C4-2B (cell line): Measurements from ENCODE around the gene ABCG2.
"Not testable (repeated sequence)": the region's sequence is repeated elsewhere in the genome, so short reads cannot be mapped to it uniquely, and the experiment has no call there.

Experiments used
- H3K27ac ChIP-seq: fragments of 450-650 bp; 2 replicates; pipeline ENCODE4 v1.5.1; 2017
- CTCF ChIP-seq: fragments of 450-650 bp; conservative IDR thresholded peaks from 2 replicates; pipeline ENCODE4 v1.5.1; 2017; ENCODE audit warnings: mild to moderate bottlenecking
- ZFX ChIP-seq: fragments of 450-650 bp; IDR thresholded peaks from 2 replicates; pipeline ENCODE4 v1.6.1; 2017

Gene ABCG2

GRCh38 chr4:88134536-88135355, 23.7 kb downstream of the ABCG2 start:
- TF ChIP-seq CTCF, result no peak
- TF ChIP-seq ZFX, result no peak
- no peak overlapping the region for H3K27ac ChIP-seq

GRCh38 chr4:88134111-88134510, 24.3 kb downstream of the ABCG2 start:
- H3K27ac ChIP-seq, result no peak overlapping the region
- no peak for TF ChIP-seq ZFX

DNA sequence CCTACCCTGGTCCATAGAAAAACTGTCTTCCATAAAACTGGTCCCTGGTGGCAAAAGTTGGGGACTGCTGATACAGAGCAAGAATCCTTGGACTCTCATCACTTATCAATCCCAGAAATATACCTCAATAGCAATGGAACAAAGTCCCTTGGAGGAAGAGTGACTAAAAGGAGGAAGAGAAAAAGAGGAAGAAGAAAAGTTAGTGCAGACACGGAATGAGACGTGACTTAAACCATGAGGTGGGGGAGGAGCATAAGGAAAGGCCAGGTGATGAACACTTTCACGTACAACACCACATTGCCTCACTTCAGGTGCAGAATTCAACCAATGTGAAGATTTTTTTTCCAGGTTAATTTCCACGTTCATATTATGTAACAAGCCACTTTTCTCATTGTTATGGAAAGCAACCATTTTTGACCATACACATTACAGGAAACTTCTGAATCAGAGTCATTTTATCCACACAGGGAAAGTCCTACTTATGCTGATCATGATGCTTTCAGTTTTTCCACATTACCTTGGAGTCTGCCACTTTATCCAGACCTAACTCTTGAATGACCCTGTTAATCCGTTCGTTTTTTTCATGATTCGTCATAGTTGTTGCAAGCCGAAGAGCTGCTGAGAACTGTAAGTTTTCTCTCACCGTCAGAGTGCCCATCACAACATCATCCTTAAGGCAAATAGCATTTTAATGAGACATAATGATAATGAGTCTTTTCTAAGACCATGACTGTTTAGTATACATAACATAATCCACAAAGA, 27.7 kb downstream of the ABCG2 start:
- TF ChIP-seq CTCF (no peak), ZFX (no peak)
- H3K27ac ChIP-seq, result no peak overlapping the region

DNA sequence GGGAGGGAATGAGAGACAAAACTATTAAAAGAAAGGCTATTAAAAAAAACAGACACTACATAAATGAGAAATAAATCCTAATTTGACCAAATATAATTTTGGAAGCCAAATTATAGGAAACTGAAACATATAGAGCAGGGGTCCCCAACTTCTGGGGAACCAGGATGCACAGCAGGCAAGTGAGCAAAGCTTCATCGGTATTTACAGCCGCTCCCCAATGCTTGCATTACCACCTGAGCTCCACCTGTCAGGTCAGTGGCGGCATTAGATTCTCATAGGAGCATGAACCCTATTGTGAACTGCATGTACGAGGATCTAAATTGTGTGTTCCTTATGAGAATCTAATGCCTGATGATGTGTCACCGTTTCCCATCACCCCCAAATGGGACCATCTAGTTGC, 28.4 kb downstream of the ABCG2 start:
- TF ChIP-seq ZFX, result no peak
- TF ChIP-seq CTCF, result no peak
- H3K27ac ChIP-seq, result no peak overlapping the region

DNA sequence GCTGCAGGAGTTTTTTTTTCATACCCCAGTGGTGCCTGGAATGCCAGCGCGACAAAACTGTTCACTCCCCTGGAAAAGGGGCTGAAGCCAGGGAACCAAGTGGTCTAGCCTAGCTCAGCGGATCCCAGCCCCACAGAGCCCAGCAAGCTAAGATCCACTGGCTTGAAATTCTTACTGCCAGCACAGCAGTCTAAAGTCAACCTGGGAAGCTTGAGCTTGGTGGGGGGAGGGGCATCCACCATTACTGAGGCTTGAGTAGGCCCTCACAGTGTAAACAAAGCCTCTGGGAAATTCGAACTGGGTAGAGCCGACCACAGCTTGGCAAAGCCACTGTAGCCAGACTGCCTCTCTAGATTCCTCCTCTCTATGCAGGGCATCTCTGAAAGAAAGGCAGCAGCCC, 36.2 kb downstream of the ABCG2 start:
- not testable (repeated sequence) for H3K27ac ChIP-seq

DNA sequence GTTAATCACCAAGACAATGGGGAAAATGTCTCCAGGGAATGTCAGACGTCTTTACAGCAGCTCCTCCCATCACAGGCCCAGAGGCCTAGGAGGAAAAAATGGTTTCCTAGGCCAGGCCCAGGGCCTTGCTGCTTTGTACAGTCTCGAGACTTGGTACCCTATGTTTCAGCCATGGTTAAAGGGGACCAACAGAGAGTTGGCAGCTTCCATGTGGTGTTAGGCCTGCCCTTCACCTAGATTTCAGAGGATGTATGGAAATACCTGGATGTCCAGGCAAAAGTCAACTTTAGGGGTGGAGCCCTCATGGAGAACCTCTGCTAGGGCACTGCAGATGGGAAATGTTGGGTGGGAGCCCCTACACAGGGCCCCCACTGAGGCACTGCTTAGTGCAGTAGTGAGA, 38.5 kb downstream of the ABCG2 start:
- no peak overlapping the region for H3K27ac ChIP-seq
- TF ChIP-seq ZFX (no peak), CTCF (no peak)

- TF ChIP-seq CTCF, result no peak
- no peak for TF ChIP-seq ZFX
- no peak overlapping the region for H3K27ac ChIP-seq
Measured at GRCh38 chr4:88115587-88115986, 42.9 kb downstream of the ABCG2 start.

DNA sequence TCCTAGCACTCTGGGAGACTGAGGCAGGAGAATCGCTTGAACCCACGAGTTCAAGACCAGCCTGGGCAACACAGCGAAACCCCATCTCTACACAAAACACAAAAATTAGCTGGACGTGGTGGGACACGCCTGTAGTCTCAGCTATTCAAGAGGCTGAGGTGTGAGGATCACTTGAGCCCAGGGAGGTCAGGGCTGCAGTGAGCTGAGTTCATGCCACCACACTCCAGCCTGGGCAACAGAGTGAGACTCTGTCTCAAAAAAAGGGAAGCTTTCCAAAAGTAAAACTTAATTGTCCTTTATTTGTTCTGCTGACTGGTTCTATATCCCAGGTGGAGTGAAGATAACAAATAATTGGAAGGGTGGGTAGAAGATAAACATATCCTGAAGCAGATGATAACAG, 45.6 kb downstream of the ABCG2 start:
- no peak overlapping the region for H3K27ac ChIP-seq
- TF ChIP-seq CTCF, result no peak
- TF ChIP-seq ZFX, result no peak
